Measurements from ENCODE around the gene MXD4.
"Not testable (repeated sequence)": the region's sequence is repeated elsewhere in the genome, so short reads cannot be mapped to it uniquely, and the experiment has no call there.

MXD4 gene

GRCh38 chr4:2241003-2241402 lies 20.9 kb downstream of the MXD4 start:
- no peak for TF ChIP-seq ZNF274 (IDR thresholded peaks at IDR 0.05; ENCODE audit: low read depth, low read length)
- peak overlapping the region; percentile 73 for H3K4me3 ChIP-seq (ENCODE audit: low read length)

DNA sequence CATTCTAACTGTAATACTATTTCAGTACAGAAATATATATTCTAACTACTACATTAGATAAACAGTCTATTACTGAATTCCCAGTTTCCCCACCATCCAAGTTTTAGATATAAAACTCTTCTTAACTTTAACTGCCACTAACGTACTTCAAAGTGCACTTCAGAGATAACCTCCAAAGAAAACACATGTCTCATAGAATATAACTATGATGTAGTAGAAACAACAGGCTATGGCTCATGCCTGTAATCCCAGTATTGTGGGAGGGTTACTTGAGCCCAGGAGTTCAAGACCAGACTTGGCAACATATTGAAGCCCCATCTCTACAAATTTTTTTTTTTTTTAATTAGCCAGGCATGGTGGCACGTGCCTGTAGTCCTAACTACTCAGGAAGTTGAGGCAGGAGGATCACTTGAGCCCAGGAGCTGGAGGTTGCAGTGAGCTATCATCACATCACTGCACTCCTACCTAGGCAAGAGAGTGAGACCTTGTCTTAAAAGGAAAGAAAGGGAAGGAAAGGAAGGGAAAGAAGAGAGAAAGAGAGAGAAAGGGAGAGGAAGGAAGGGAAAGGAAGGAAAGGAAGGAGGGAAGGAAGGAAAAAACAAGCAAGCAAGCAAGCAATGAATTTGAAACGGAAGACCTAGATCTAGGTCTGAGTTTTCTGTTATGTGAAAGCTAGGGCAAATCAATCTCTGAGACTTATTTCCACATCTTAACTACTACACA lies 24.8 kb downstream of the MXD4 start:
- no peak overlapping the region for H3K4me3 ChIP-seq (ENCODE audit: low read length)
- no peak for TF ChIP-seq ZNF274 (IDR thresholded peaks at IDR 0.05; ENCODE audit: low read depth, low read length)

DNA sequence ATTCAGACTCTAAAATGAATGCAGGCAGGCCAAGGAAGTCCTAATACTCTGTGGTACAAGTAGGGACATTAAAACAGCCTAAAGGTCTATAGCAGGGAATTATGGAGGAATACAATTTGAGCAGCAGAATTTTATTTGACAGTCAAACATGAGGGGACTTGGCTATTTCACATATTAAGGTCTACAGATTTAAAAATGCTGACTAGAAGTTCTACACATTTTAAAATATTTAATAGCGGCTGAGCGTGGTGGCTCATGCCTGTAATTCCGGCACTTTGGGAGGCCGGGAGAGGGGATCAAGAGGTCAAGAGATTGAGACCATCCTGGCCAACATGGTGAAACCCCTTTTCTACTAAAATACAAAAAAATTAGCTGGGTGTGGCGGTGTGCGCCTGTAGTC lies 30.8 kb downstream of the MXD4 start:
- TF ChIP-seq ZNF274 (IDR thresholded peaks at IDR 0.05; ENCODE audit: low read depth, low read length): no peak
- no peak overlapping the region for H3K4me3 ChIP-seq (ENCODE audit: low read length)

- H3K4me3 ChIP-seq (ENCODE audit: low read length): no peak overlapping the region
- TF ChIP-seq ZNF274 (IDR thresholded peaks at IDR 0.05; ENCODE audit: low read depth, low read length): no peak
These were observed 35.6 kb downstream of the MXD4 start for GRCh38 chr4:2226261-2226660.

GRCh38 chr4:2222838-2223237 lies 39.1 kb downstream of the MXD4 start:
- no peak for TF ChIP-seq ZNF274 (IDR thresholded peaks at IDR 0.05; ENCODE audit: low read depth, low read length)

DNA sequence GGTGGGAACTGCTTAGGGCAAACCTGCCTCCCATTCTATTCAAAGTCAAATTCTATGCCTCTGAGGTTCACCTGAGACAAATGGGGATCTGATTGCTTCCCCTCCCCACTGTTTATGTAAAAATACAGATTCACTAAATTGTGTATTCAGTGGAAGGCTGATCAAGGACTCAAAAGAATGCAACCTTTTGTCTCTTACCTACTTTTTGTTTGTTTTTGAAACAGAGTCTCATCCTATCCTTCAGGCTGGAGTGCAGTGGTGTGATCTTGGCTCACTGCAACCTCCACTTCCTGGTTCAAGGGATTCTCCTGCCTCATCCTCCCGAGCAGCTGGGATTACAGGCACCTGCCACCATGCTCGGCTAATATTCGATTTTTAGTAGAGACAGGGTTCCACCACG lies 40.5 kb downstream of the MXD4 start:
- not testable (repeated sequence) for H3K4me3 ChIP-seq (ENCODE audit: low read length)

More at GRCh38 chr4:2222838-2223237, 39.1 kb downstream of the MXD4 start:
- H3K4me3 ChIP-seq (ENCODE audit: low read length): no peak overlapping the region

DNA sequence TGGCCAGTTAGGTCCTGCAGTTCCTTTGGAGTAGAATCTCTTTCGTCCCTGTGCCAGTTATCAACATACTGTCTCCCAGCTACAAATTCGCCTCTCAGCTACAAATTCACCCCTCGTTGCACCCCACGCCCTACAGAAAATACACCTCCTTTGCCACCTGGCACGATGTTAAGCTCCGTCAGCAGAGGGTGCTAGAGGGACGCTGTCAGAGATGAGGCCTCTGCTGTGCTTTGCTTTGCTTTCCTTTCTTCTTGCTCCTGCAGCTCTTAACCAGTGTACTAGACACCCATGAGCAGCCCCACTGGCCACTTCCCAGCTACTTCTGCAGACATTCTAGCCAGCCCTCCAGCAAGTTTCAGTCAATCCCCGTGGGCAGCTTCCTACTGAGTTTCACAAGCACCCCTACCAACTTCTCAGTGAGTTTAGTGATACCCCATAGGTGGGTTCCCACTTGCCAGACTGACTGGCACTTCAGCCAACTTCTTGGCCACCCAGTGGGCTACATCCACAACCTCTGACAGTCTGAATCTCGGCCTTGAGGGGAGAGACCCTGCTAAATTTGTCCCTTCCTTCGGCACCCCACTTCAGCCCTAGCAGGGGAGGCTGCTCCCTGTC lies 41.8 kb downstream of the MXD4 start:
- H3K4me3 ChIP-seq (ENCODE audit: low read length): no peak overlapping the region
- TF ChIP-seq ZNF274 (IDR thresholded peaks at IDR 0.05; ENCODE audit: low read depth, low read length): no peak

GRCh38 chr4:2219233-2219760 lies 42.6 kb downstream of the MXD4 start:
- H3K4me3 ChIP-seq (ENCODE audit: low read length): no peak overlapping the region
- TF ChIP-seq ZNF274 (IDR thresholded peaks at IDR 0.05; ENCODE audit: low read depth, low read length): no peak

DNA sequence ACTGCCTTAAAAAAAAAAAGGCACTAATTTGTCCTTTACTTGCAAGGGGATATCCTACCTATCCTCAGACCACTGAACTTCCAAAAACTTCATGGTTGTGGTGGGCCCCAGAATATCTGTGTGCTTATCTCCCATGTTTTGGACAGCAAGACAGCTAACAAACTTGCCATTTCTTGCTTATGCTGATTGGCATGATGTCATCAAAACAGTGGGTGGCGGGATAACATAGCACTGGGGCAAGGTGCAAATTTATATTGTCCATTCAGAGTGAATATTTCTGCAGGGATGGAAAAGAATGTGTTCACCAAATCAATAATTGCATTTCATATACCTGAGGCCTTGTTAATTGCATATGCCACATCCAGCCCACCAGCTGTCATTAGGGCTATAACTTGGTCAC lies 43.5 kb downstream of the MXD4 start:
- no peak for TF ChIP-seq ZNF274 (IDR thresholded peaks at IDR 0.05; ENCODE audit: low read depth, low read length)
- no peak overlapping the region for H3K4me3 ChIP-seq (ENCODE audit: low read length)

DNA sequence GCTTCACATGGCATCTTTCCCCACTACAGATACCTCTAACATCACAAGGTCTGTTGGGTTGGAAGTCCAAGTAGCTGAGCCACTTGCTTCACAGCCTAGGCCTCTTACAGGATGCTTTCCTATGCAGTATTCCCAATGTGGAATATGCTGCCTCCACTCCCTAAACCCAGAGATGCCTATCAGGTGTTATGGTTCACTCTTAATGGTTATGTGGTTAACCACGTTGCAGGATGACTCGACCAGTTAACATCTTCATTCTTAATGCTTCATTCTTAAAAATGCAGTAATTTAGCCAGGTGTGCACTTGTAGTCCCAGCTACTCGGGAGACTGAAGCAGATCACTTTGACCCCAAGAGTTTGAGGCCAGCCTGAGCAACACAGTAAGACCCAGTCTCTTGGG lies 44.2 kb downstream of the MXD4 start:
- no peak for TF ChIP-seq ZNF274 (IDR thresholded peaks at IDR 0.05; ENCODE audit: low read depth, low read length)

GRCh38 chr4:2212831-2213230 lies 49.1 kb downstream of the MXD4 start:
- no peak for TF ChIP-seq ZNF274 (IDR thresholded peaks at IDR 0.05; ENCODE audit: low read depth, low read length)
- no peak overlapping the region for H3K4me3 ChIP-seq (ENCODE audit: low read length)

More for the DNA sequence above, 44.2 kb downstream of the MXD4 start:
- no peak overlapping the region for H3K4me3 ChIP-seq (ENCODE audit: low read length)

GRCh38 chr4:2202789-2203188 lies 59.1 kb downstream of the MXD4 start:
- H3K4me3 ChIP-seq (ENCODE audit: low read length): not testable (repeated sequence)
